Smooth muscle cell (in vitro differentiated cells): Measurements from ENCODE around the gene RGMA. TPM values are rescaled to one million over a fixed set of nuclear protein-coding genes. Genes with fewer than 3 reads are reported as not detected.

Source experiments
- DNase-seq: peaks from one replicate; lab custom pipeline; 2025; ENCODE audit not compliant: unreplicated experiment; lab: John Stamatoyannopoulos, UW
- H2AFZ ChIP-seq: fragments of 200-600 bp; sonication (generic); 2 replicates; pipeline ENCODE4 v1.6.0; 2016; ENCODE audit warnings: antibody characterized with exemption, low read depth, mild to moderate bottlenecking
- H3F3A ChIP-seq: fragments of 200-600 bp; sonication (generic); 2 replicates; pipeline ENCODE4 v1.6.0; 2017; ENCODE audit warnings: antibody characterized with exemption, low read depth
- H3K27ac ChIP-seq: fragments of 200-600 bp; sonication (generic); 2 replicates; pipeline ENCODE4 v1.5.1; 2016; ENCODE audit warnings: low read depth, mild to moderate bottlenecking
- H3K27me3 ChIP-seq: fragments of 200-600 bp; sonication (generic); 2 replicates; pipeline ENCODE4 v1.6.1; 2016; ENCODE audit warnings: low read depth, mild to moderate bottlenecking
- H3K36me3 ChIP-seq: fragments of 200-600 bp; sonication (generic); 2 replicates; pipeline ENCODE4 v1.5.1; 2016; ENCODE audit warnings: low read depth
- H3K4me1 ChIP-seq: fragments of 200-600 bp; sonication (generic); 2 replicates; pipeline ENCODE4 v1.5.1; 2016; ENCODE audit warnings: low read depth
- H3K4me2 ChIP-seq: fragments of 200-600 bp; sonication (generic); 2 replicates; pipeline ENCODE4 v1.6.0; 2016; ENCODE audit warnings: mild to moderate bottlenecking
- H3K4me3 ChIP-seq: fragments of 200-600 bp; sonication (generic); 2 replicates; pipeline ENCODE4 v1.5.1; 2016; ENCODE audit warnings: mild to moderate bottlenecking
- H3K79me2 ChIP-seq: fragments of 200-600 bp; sonication (generic); 2 replicates; pipeline ENCODE4 v1.6.0; 2016; ENCODE audit warnings: low read depth, mild to moderate bottlenecking
- H3K9ac ChIP-seq: fragments of 200-600 bp; sonication (generic); 2 replicates; pipeline ENCODE4 v1.6.0; 2016; ENCODE audit warnings: low read depth
- H3K9me3 ChIP-seq: fragments of 200-600 bp; sonication (generic); replicated peaks from 2 replicates; pipeline ENCODE4 v1.5.1; 2016; ENCODE audit warnings: low read depth
- H4K20me1 ChIP-seq: fragments of 200-600 bp; sonication (generic); 2 replicates; pipeline ENCODE4 v1.6.0; 2016; ENCODE audit warnings: low read depth
- WGBS: methylation state at CpG from one replicate; pipeline ENCODE4 v1.1.7; 2016; ENCODE audit warnings: low lambda C conversion rate; 5-methylcytosine and 5-hydroxymethylcytosine counted together
- polyA plus RNA-seq: library from polyadenylated mRNA; unstranded; fragments of >200 nt; fragmentation: Nextera tagmentation; extraction: Ambion mirVana; gene quantifications from 2 replicates; pipeline ENCODE4 v1.2.1, GENCODE V29; 2016
- total RNA-seq: library from RNA; depleted of rRNA; stranded (reverse); fragments of >200 nt; gene quantifications from 2 replicates; pipeline ENCODE4 v1.2.3, GENCODE V29; 2014
- TF ChIP-seq, protein P1 (sequence below): fragments of 200-600 bp; sonication (generic); IDR thresholded peaks from 2 replicates; pipeline ENCODE4 v1.5.1; 2017; ENCODE audit warnings: borderline replicate concordance, mild to moderate bottlenecking, antibody characterized with exemption; ENCODE audit not compliant: insufficient read depth, poor library complexity, severe bottlenecking

Gene RGMA
- total and polyA plus RNA-seq, 2 experiments from 2014 or later, result 0.04 to 0.35 TPM

DNA sequence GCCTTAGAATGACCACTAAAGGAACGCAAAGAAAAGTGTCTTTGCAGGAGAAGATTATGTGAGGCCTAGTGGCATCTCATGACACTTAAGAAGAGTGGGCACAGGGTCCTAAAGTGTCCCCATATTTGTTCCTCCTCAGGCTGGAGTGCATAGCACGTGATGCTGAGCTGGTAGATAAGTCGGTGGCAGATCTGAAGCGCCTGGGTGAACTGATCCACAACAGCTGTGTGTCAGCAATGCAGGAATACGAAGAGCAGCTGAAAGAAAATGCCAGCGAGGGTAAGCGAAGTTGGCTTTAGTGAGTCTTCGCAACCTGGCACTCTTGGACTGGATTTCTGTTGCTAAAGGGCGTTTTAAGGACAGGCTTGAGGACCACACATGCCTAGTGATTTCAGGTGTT is 96.3 kb downstream of the RGMA start:
- Histone ChIP-seq H4K20me1 (peaks cover 91% of the 10 kb centered on the region), H3K36me3 (peaks cover 57% of the 10 kb centered on the region), H3K27me3 (no peaks in the 10 kb centered on the region), H3K9me3 (no peaks in the 10 kb centered on the region), H3K4me3 (no peak overlapping the region), H3K79me2 (peaks cover 67% of the 10 kb centered on the region), H3F3A (peaks cover 27% of the 10 kb centered on the region), H3K27ac (no peak overlapping the region), H3K9ac (no peak overlapping the region), H3K4me1 (no peaks in the 10 kb centered on the region), H2AFZ (no peak overlapping the region), H3K4me2 (no peak overlapping the region)
- TF ChIP-seq, protein P1, sequence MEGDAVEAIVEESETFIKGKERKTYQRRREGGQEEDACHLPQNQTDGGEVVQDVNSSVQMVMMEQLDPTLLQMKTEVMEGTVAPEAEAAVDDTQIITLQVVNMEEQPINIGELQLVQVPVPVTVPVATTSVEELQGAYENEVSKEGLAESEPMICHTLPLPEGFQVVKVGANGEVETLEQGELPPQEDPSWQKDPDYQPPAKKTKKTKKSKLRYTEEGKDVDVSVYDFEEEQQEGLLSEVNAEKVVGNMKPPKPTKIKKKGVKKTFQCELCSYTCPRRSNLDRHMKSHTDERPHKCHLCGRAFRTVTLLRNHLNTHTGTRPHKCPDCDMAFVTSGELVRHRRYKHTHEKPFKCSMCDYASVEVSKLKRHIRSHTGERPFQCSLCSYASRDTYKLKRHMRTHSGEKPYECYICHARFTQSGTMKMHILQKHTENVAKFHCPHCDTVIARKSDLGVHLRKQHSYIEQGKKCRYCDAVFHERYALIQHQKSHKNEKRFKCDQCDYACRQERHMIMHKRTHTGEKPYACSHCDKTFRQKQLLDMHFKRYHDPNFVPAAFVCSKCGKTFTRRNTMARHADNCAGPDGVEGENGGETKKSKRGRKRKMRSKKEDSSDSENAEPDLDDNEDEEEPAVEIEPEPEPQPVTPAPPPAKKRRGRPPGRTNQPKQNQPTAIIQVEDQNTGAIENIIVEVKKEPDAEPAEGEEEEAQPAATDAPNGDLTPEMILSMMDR, result no peak
- WGBS, result 94% methylated on average over 9 of the region's 9 CpGs
- no peak for DNase-seq

DNA sequence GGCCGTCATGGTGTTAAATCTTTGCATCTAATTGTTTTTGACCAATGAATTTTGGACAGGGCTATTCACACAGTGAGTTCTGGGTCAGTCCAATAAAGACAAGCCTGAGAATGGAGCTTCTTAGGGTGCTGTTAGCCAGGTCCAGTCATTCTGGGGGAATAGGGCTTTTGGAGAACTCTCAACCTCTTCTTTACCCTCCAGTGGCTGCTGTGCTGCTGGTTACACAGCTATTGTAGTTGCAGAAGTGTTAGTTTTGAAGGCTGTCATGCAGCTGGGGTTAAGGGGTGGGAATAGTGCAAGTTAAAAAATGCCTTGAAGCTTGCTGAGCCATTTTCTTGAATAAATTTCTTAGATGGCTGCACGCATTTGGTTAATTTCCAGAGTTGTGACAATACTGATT is 99.0 kb downstream of the RGMA start:
- Histone ChIP-seq H3K4me2 (no peak overlapping the region), H4K20me1 (peaks cover 96% of the 10 kb centered on the region), H3K4me3 (no peak overlapping the region), H3K4me1 (no peaks in the 10 kb centered on the region), H3K36me3 (peaks cover 52% of the 10 kb centered on the region), H2AFZ (no peak overlapping the region), H3K79me2 (peaks cover 80% of the 10 kb centered on the region), H3K9ac (no peak overlapping the region), H3K9me3 (no peaks in the 10 kb centered on the region), H3K27me3 (no peaks in the 10 kb centered on the region), H3F3A (peaks cover 26% of the 10 kb centered on the region), H3K27ac (no peak overlapping the region)
- TF ChIP-seq, protein P1, result no peak
- DNase-seq, result no peak
- WGBS, result 94% methylated on average over 2 of the region's 2 CpGs

DNA sequence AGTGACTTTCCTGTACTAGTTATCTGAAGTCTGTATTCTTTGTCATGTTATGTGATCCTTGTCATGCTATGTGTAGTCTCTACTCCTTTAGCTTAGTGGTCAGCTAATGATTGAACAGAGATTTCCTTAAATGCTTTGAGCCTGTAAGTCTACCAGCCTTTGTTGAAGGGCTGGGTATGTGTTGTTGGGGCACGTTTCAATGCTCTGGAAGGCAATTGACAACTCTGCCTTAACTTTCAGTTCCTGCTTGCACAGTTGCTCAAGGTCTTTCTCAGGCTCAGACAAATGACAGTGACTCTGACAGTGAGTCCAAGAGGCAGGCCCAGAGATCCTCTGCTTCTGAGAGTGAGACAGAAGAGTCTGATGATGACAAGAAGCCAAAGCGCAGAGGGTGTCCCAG is 99.5 kb downstream of the RGMA start:
- no peaks in the 10 kb centered on the region for H3K27me3 ChIP-seq
- H3K9ac ChIP-seq, result no peak overlapping the region
- no peak for DNase-seq
- H3K4me2 ChIP-seq, result no peak overlapping the region
- H2AFZ ChIP-seq, result no peak overlapping the region
- peaks cover 96% of the 10 kb centered on the region for H4K20me1 ChIP-seq
- H3F3A ChIP-seq, result peaks cover 26% of the 10 kb centered on the region
- peaks cover 80% of the 10 kb centered on the region for H3K79me2 ChIP-seq
- WGBS, result 96% methylated on average over 2 of the region's 2 CpGs
- TF ChIP-seq, protein P1, result no peak
- no peaks in the 10 kb centered on the region for H3K9me3 ChIP-seq
- peak overlapping the region; percentile 21 for H3K27ac ChIP-seq
- no peak overlapping the region for H3K4me3 ChIP-seq
- no peaks in the 10 kb centered on the region for H3K4me1 ChIP-seq
- peaks cover 53% of the 10 kb centered on the region for H3K36me3 ChIP-seq

Other genes starting within 250 kb of the RGMA start
- 99.2 and 132 TPM in 2 replicates for gene CHD2, start 188.9 kb downstream of the RGMA start, total RNA-seq
- 64.4 and 81.6 TPM in 2 replicates for gene CHD2, start 188.9 kb downstream of the RGMA start, polyA plus RNA-seq